Type B pancreatic cell (in vitro differentiated cells): Measurements from ENCODE around the gene SV2B. TPM values are rescaled to one million over a fixed set of nuclear protein-coding genes. Genes with fewer than 3 reads are reported as not detected.

ENCODE experiments used
- DNase-seq: peaks from one replicate; pipeline ENCODE4 v3.0.0; 2021; ENCODE audit warnings: mixed read lengths; ENCODE audit not compliant: unreplicated experiment; ENCODE audit errors: extremely low spot score
- H3K27ac Mint-ChIP-seq: 2 replicates; pipeline ENCODE4 v1.8.0; 2021; ENCODE audit warnings: mild to moderate bottlenecking, mixed read lengths
- H3K27me3 Mint-ChIP-seq: 2 replicates; pipeline ENCODE4 v1.8.0; 2021; ENCODE audit warnings: mixed read lengths
- H3K36me3 Mint-ChIP-seq: 2 replicates; pipeline ENCODE4 v1.8.0; 2021; ENCODE audit warnings: mixed read lengths
- H3K4me1 Mint-ChIP-seq: one replicate; pipeline ENCODE4 v1.8.0; 2021; ENCODE audit warnings: mixed read lengths; ENCODE audit not compliant: unreplicated experiment
- H3K4me3 Mint-ChIP-seq: 2 replicates; pipeline ENCODE4 v1.8.0; 2021; ENCODE audit warnings: mild to moderate bottlenecking, mixed read lengths
- H3K9me3 Mint-ChIP-seq: 2 replicates; pipeline ENCODE4 v1.8.0; 2021; ENCODE audit warnings: mixed read lengths
- total RNA-seq: library from RNA; stranded (reverse); gene quantifications from 2 replicates; pipeline ENCODE4 v1.2.1, GENCODE V29; 2021; ENCODE audit warnings: low replicate concordance
- TF ChIP-seq, protein P1 (sequence below): fragments of 200-600 bp; sonication (generic); conservative IDR thresholded peaks from 2 replicates; pipeline ENCODE4 v1.5.0; 2021; ENCODE audit warnings: antibody characterized with exemption, mild to moderate bottlenecking

The SV2B gene
- total RNA-seq, 1 donor from 2014 or later: 1.7 TPM

- H3K36me3 Mint-ChIP-seq: no peaks in the 10 kb centered on the region
- no peak overlapping the region for H3K4me3 Mint-ChIP-seq
- H3K9me3 Mint-ChIP-seq: peaks cover 11% of the 10 kb centered on the region
- DNase-seq: no peak
- H3K27ac Mint-ChIP-seq: no peak overlapping the region
- peaks cover 9% of the 10 kb centered on the region for H3K4me1 Mint-ChIP-seq
- peaks cover 16% of the 10 kb centered on the region for H3K27me3 Mint-ChIP-seq
- TF ChIP-seq, protein P1, sequence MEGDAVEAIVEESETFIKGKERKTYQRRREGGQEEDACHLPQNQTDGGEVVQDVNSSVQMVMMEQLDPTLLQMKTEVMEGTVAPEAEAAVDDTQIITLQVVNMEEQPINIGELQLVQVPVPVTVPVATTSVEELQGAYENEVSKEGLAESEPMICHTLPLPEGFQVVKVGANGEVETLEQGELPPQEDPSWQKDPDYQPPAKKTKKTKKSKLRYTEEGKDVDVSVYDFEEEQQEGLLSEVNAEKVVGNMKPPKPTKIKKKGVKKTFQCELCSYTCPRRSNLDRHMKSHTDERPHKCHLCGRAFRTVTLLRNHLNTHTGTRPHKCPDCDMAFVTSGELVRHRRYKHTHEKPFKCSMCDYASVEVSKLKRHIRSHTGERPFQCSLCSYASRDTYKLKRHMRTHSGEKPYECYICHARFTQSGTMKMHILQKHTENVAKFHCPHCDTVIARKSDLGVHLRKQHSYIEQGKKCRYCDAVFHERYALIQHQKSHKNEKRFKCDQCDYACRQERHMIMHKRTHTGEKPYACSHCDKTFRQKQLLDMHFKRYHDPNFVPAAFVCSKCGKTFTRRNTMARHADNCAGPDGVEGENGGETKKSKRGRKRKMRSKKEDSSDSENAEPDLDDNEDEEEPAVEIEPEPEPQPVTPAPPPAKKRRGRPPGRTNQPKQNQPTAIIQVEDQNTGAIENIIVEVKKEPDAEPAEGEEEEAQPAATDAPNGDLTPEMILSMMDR: no peak
Measured at GRCh38 chr15:91113030-91113429, 13.0 kb downstream of the SV2B start.

DNA sequence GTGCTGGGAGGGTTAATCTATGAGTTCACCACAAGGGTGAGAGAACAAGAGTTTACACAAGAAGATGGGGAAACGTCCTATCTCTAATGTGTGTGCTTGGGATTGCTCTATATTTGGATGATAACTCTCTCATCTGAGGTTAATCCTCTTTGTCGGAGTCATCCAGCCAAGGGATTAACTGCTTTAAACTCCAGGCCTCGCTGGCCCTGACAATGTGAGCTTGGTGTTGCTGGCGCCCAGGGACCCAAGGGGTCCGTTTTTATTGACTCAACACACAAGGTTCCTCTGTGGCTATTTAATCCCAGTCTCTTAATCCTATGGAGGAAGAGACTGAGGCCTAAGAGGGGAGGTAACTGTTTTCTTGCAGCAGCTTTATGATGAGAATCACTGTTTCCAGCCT lies 14.2 kb downstream of the SV2B start:
- H3K4me3 Mint-ChIP-seq: no peak overlapping the region
- peaks cover 11% of the 10 kb centered on the region for H3K9me3 Mint-ChIP-seq
- H3K4me1 Mint-ChIP-seq: peaks cover 9% of the 10 kb centered on the region
- DNase-seq: no peak
- no peaks in the 10 kb centered on the region for H3K36me3 Mint-ChIP-seq
- H3K27ac Mint-ChIP-seq: no peak overlapping the region
- H3K27me3 Mint-ChIP-seq: peaks cover 10% of the 10 kb centered on the region
- TF ChIP-seq, protein P1: no peak

- Mint-ChIP-seq H3K9me3 (peaks cover 11% of the 10 kb centered on the region), H3K27ac (peak overlapping the region; percentile 56), H3K4me3 (no peak overlapping the region), H3K27me3 (peaks cover 7% of the 10 kb centered on the region), H3K4me1 (peaks cover 9% of the 10 kb centered on the region), H3K36me3 (no peaks in the 10 kb centered on the region)
- no peak for DNase-seq
- TF ChIP-seq, protein P1: no peak
Measured at GRCh38 chr15:91116113-91117067, 16.3 kb downstream of the SV2B start.

GRCh38 chr15:91117375-91117774 lies 17.3 kb downstream of the SV2B start:
- TF ChIP-seq, protein P1: no peak
- Mint-ChIP-seq H3K4me1 (peaks cover 9% of the 10 kb centered on the region), H3K27me3 (peaks cover 4% of the 10 kb centered on the region), H3K27ac (no peak overlapping the region), H3K4me3 (no peak overlapping the region), H3K36me3 (no peaks in the 10 kb centered on the region), H3K9me3 (peaks cover 11% of the 10 kb centered on the region)
- DNase-seq: no peak

DNA sequence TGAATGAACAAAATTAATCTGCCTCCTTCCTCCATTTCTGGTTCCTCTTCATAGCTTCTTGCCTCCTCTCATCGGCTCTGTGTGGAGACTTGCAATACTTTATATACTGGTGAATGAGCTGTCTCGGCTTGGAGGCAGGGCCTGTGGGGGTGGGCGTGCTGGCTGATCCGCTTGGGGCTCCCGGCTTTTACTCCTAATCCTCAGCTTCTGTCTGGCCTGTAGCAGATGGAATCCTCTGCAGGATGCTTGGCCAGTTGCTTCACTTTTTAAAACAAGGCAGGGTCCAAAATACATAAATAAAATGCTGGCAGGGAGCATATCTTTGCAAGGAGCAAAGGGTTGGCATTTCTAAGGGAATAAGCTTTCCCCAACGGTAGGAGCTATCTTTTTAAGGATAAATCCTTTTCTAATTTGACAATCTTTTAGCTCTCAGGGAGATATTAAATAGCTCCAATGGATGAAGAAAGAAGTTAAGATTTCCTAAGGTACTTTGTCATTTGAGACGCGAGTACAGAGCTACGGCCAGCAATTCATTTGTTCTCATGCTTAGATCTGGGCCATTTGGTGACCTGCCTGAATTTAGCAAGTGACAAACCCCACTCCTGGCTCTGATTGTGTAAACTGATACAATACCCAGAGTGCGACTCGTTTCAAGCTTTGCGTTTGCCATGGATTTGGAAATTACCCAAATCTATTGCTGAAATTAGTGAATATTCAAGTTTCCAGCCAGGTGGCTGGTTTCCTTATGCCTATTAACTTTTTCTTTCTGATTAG lies 18.9 kb downstream of the SV2B start:
- TF ChIP-seq, protein P1: no peak
- H3K4me3 Mint-ChIP-seq: no peak overlapping the region
- no peaks in the 10 kb centered on the region for H3K36me3 Mint-ChIP-seq
- peaks cover 4% of the 10 kb centered on the region for H3K27me3 Mint-ChIP-seq
- no peak for DNase-seq
- no peak overlapping the region for H3K27ac Mint-ChIP-seq
- peaks cover 11% of the 10 kb centered on the region for H3K9me3 Mint-ChIP-seq
- peaks cover 9% of the 10 kb centered on the region for H3K4me1 Mint-ChIP-seq
